Adipocyte (in vitro differentiated cells): ENCODE data around the gene HOXA9.
A peak's percentile ranks its signal among the peaks of the same experiment; 100 is the strongest.

Experiments used
- DNase-seq: peaks from one replicate; pipeline ENCODE4 v3.0.0-alpha.2; 2015; ENCODE audit warnings: low read depth
- H3K27me3 ChIP-seq: replicated peaks from 2 replicates; pipeline ENCODE4 v1.7.0; 2013; ENCODE audit warnings: mild to moderate bottlenecking, low read length, moderate library complexity; ENCODE audit not compliant: control insufficient read depth, insufficient read depth
- H3K36me3 ChIP-seq: 2 replicates; pipeline ENCODE4 v1.7.0; 2013; ENCODE audit warnings: low read length, mild to moderate bottlenecking, moderate library complexity; ENCODE audit not compliant: control insufficient read depth, insufficient read depth, severe bottlenecking
- H3K4me1 ChIP-seq: 2 replicates; pipeline ENCODE4 v1.7.0; 2013; ENCODE audit warnings: mild to moderate bottlenecking, low read length, moderate library complexity; ENCODE audit not compliant: control insufficient read depth, insufficient read depth
- H3K4me3 ChIP-seq: 2 replicates; pipeline ENCODE4 v1.7.0; 2013; ENCODE audit warnings: mild to moderate bottlenecking, low read length, moderate library complexity
- H3K9ac ChIP-seq: 2 replicates; pipeline ENCODE4 v1.7.0; 2013; ENCODE audit warnings: mild to moderate bottlenecking, low read length, moderate library complexity
- H3K9me3 ChIP-seq: 2 replicates; pipeline ENCODE4 v1.7.0; 2013; ENCODE audit warnings: mild to moderate bottlenecking, low read length, moderate library complexity; ENCODE audit not compliant: control insufficient read depth

HOXA9 gene

GRCh38 chr7:27178366-27178765 is 13.0 kb upstream of the HOXA9 start:
- H3K4me3 ChIP-seq, result peak overlapping the region; percentile 80
- no peaks in the 10 kb centered on the region for H3K9me3 ChIP-seq
- H3K27me3 ChIP-seq, result no peaks in the 10 kb centered on the region
- DNase-seq, result no peak
- peaks cover 75% of the 10 kb centered on the region for H3K4me1 ChIP-seq
- no peaks in the 10 kb centered on the region for H3K36me3 ChIP-seq
- H3K9ac ChIP-seq, result peak overlapping the region; percentile 93

GRCh38 chr7:27177795-27178320 is 12.5 kb upstream of the HOXA9 start:
- Histone ChIP-seq H3K27me3 (no peaks in the 10 kb centered on the region), H3K4me1 (peaks cover 71% of the 10 kb centered on the region), H3K4me3 (peak overlapping the region; percentile 80), H3K9me3 (no peaks in the 10 kb centered on the region), H3K36me3 (no peaks in the 10 kb centered on the region), H3K9ac (peak overlapping the region; percentile 93)
- DNase-seq, result no peak

GRCh38 chr7:27176962-27177794 is 11.8 kb upstream of the HOXA9 start:
- no peak for DNase-seq
- peaks cover 69% of the 10 kb centered on the region for H3K4me1 ChIP-seq
- H3K9me3 ChIP-seq, result no peaks in the 10 kb centered on the region
- H3K9ac ChIP-seq, result peak overlapping the region; percentile 93
- H3K27me3 ChIP-seq, result no peaks in the 10 kb centered on the region
- peak overlapping the region; percentile 80 for H3K4me3 ChIP-seq
- H3K36me3 ChIP-seq, result no peaks in the 10 kb centered on the region

- H3K9ac ChIP-seq, result peak overlapping the region; percentile 93
- peak overlapping the region; percentile 80 for H3K4me3 ChIP-seq
- no peak for DNase-seq
- H3K9me3 ChIP-seq, result no peaks in the 10 kb centered on the region
- H3K27me3 ChIP-seq, result no peaks in the 10 kb centered on the region
- H3K4me1 ChIP-seq, result peaks cover 65% of the 10 kb centered on the region
- H3K36me3 ChIP-seq, result no peaks in the 10 kb centered on the region
Observed at GRCh38 chr7:27176524-27176845, 11.1 kb upstream of the HOXA9 start.

GRCh38 chr7:27175626-27176523 is 10.5 kb upstream of the HOXA9 start:
- H3K4me1 ChIP-seq, result peaks cover 61% of the 10 kb centered on the region
- H3K36me3 ChIP-seq, result no peaks in the 10 kb centered on the region
- peak overlapping the region; percentile 80 for H3K4me3 ChIP-seq
- no peaks in the 10 kb centered on the region for H3K9me3 ChIP-seq
- peak overlapping the region; percentile 93 for H3K9ac ChIP-seq
- no peaks in the 10 kb centered on the region for H3K27me3 ChIP-seq
- DNase-seq, result no peak

- H3K9ac ChIP-seq, result peak overlapping the region; percentile 93
- DNase-seq, result no peak
- H3K9me3 ChIP-seq, result no peaks in the 10 kb centered on the region
- peaks cover 54% of the 10 kb centered on the region for H3K4me1 ChIP-seq
- peak overlapping the region; percentile 94 for H3K4me3 ChIP-seq
- no peaks in the 10 kb centered on the region for H3K36me3 ChIP-seq
- H3K27me3 ChIP-seq, result no peaks in the 10 kb centered on the region
Observed at GRCh38 chr7:27174874-27175625, 9.7 kb upstream of the HOXA9 start.

- Histone ChIP-seq H3K4me3 (peak within 1 kb of the TSS; percentile 94), H3K27me3 (no peaks in the 10 kb centered on the region), H3K9me3 (no peaks in the 10 kb centered on the region), H3K9ac (peak within 1 kb of the TSS; percentile 93), H3K4me1 (peaks cover 50% of the 10 kb centered on the region), H3K36me3 (no peaks in the 10 kb centered on the region)
- DNase-seq, result no peak
Observed at GRCh38 chr7:27173956-27174873, 8.9 kb upstream of the HOXA9 start, which contains the start of gene HOXA10. HOXA10 (minus strand) TSS chr7:27174320; CDS start chr7:27174306, 14 bp downstream.

- DNase-seq, result no peak
- Histone ChIP-seq H3K9ac (peak overlapping the region; percentile 93), H3K4me1 (peaks cover 50% of the 10 kb centered on the region), H3K27me3 (no peaks in the 10 kb centered on the region), H3K4me3 (peak overlapping the region; percentile 94), H3K36me3 (no peaks in the 10 kb centered on the region), H3K9me3 (no peaks in the 10 kb centered on the region)
Observed at GRCh38 chr7:27173511-27173955, 8.2 kb upstream of the HOXA9 start.

GRCh38 chr7:27172823-27173510 is 7.6 kb upstream of the HOXA9 start:
- no peaks in the 10 kb centered on the region for H3K9me3 ChIP-seq
- DNase-seq, result no peak
- H3K4me1 ChIP-seq, result peaks cover 51% of the 10 kb centered on the region
- no peaks in the 10 kb centered on the region for H3K27me3 ChIP-seq
- peak overlapping the region; percentile 94 for H3K4me3 ChIP-seq
- no peaks in the 10 kb centered on the region for H3K36me3 ChIP-seq
- H3K9ac ChIP-seq, result peak overlapping the region; percentile 93
